GM21367 (cell line): ENCODE measurements around the gene TRIM41.
"Not testable (repeated sequence)": the region's sequence is repeated elsewhere in the genome, so short reads cannot be mapped to it uniquely, and the experiment has no call there.

Source experiments
- ATAC-seq: cut with Tn5 transposase; IDR thresholded peaks from one replicate; pipeline ENCODE4 v1.9.1; 2021; ENCODE audit not compliant: unreplicated experiment

The TRIM41 gene

GRCh38 chr5:181282874-181283273 lies 59.8 kb downstream of the TRIM41 start:
- no peak for ATAC-seq

GRCh38 chr5:181283347-181283746 lies 60.3 kb downstream of the TRIM41 start:
- no peak for ATAC-seq

DNA sequence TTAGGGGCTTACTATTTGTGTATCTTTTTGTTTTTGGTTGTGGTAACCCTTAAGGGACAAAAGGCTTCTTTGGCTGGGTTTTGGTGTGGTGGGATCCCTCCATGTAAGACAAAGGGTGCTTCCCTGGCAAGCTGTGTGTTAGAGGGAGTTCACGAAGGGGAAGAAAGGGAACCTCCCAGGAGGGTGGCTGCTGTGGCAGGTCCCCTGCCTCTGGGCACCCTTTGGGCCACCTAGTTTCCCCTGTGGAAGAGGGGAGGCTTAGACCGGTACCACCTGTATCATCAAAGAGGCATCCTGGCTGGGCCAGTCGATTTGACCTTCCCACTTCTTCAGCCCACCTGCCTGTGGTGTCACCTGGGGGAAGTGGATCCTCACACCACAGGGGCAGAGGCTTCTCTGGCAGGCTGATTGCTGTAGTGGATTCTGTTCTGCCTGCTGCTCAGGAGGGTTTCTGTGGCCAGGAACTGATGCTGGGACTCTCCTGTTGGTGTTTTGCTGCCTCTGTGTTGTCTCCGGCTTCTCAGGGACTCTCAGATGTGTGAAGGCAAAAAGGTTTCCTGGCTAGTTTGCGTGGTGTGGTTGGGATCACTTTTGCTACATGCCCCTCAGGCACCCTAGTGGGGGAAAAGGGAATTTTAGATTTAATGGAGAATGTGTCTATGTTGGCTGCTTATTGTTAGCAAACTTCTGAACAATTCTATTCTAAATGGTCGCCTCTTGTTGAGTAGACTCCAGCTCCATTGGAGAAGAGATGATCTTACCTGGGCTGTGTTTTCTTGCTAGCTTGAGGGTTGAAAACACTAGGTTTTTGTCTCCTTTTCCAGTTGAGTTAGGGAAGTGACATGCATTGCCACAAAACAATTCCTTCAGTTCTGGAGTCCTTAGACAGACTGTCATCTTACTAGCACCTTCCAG lies 61.0 kb downstream of the TRIM41 start:
- ATAC-seq: not testable (repeated sequence)
